Bronchial epithelial cell (primary cell): ENCODE measurements around the gene MAP3K9. TPM values are rescaled to one million over a fixed set of nuclear protein-coding genes. Genes with fewer than 3 reads are reported as not detected.
A peak's percentile ranks its signal among the peaks of the same experiment; 100 is the strongest.

Experiments used
- DNase-seq: peaks from one replicate; pipeline ENCODE4 v3.0.0-alpha.2; 2010; ENCODE audit warnings: low read depth
- FAIRE-seq: peaks from 2 replicates; lab custom pipeline; 2011; peaks lifted over from hg19 to GRCh38; lab: Jason Lieb, UNC
- H3K27me3 ChIP-seq: 2 replicates; pipeline ENCODE4 v1.5.1; 2011; ENCODE audit warnings: low read length; ENCODE audit not compliant: control insufficient read depth, insufficient read depth
- H3K36me3 ChIP-seq: 2 replicates; pipeline ENCODE4 v1.5.1; 2011; ENCODE audit warnings: low read length; ENCODE audit not compliant: control insufficient read depth, insufficient read depth
- H3K4me3 ChIP-seq: 2 replicates; pipeline ENCODE4 v1.5.1; 2011; ENCODE audit warnings: mild to moderate bottlenecking, low read depth, low read length, control low read depth
- CTCF ChIP-seq: IDR thresholded peaks from 2 replicates; pipeline ENCODE4 v1.5.1; 2011; ENCODE audit warnings: mild to moderate bottlenecking, moderate library complexity, low read length, control low read depth, inconsistent platforms; ENCODE audit not compliant: insufficient read depth, severe bottlenecking
- total RNA-seq: library from RNA; depleted of rRNA; stranded (reverse); fragments of >200 nt; gene quantifications from 2 replicates; pipeline ENCODE4 v1.2.1, GENCODE V29; 2014

Gene MAP3K9
- total RNA-seq, 1 donor from 2014 or later, result 11.6 TPM

DNA sequence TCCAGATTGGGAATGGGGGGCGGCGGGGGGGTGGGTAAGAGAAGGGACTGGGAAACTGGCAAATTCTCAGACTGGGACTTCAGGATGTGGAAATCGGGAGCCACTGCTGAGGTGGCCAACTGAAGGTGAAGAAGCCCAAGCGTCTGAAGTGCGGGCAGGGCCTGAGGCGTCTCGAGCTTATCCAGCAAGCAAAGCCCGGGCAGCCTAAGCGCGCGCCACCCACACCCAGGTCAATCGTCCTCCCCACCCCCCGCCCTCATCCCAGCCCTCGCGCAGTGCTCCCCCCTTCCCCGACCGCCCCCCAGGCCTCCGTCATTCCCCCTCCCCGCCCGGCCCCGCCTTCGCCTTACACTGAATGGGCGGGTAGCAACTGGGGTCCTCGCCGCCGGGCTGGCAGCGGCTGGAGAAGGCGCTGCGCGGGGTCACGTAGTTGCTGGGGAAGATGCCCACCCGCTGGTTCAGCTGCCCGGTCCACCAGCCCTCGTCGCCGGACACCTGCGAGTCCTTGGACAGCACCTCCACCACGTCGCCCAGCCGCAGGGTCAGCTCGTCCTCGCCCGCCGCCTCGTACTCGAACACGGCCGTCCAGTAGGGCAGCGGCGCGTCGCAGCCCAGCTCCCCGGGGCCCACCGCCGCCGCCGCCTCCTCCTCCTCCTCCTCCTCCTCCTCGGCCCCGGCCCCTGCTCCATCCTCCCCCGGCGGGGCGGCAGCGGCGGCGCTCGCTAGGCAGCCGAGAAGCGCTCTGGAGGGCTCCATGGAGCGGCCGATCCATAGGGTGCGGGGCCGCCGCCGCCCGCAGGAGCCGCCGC lies 693 bp downstream of the MAP3K9 start:
- Histone ChIP-seq H3K4me3 (peak overlapping the region; percentile 86), H3K27me3 (no peaks in the 10 kb centered on the region), H3K36me3 (peaks cover 4% of the 10 kb centered on the region)
- FAIRE-seq (no peak), DNase-seq (no peak)
- TF ChIP-seq CTCF, result no peak

GRCh38 chr14:70807898-70808415 lies 1.4 kb downstream of the MAP3K9 start:
- DNase-seq (peak; percentile 58), FAIRE-seq (no peak)
- TF ChIP-seq CTCF, result no peak
- H3K4me3 ChIP-seq, result peak overlapping the region; percentile 86
- H3K27me3 ChIP-seq, result no peaks in the 10 kb centered on the region
- H3K36me3 ChIP-seq, result peaks cover 4% of the 10 kb centered on the region

GRCh38 chr14:70804556-70805162 lies 4.7 kb downstream of the MAP3K9 start:
- Histone ChIP-seq H3K36me3 (peaks cover 11% of the 10 kb centered on the region), H3K4me3 (no peak overlapping the region), H3K27me3 (no peaks in the 10 kb centered on the region)
- FAIRE-seq (no peak), DNase-seq (no peak)
- TF ChIP-seq CTCF, result no peak

- Histone ChIP-seq H3K36me3 (peaks cover 13% of the 10 kb centered on the region), H3K27me3 (no peaks in the 10 kb centered on the region), H3K4me3 (no peak overlapping the region)
- FAIRE-seq (no peak), DNase-seq (no peak)
- TF ChIP-seq CTCF, result no peak
These were observed 5.7 kb downstream of the MAP3K9 start for GRCh38 chr14:70803321-70804310.

GRCh38 chr14:70802379-70802778 lies 6.9 kb downstream of the MAP3K9 start:
- no peak for TF ChIP-seq CTCF
- Histone ChIP-seq H3K4me3 (no peak overlapping the region), H3K36me3 (peaks cover 16% of the 10 kb centered on the region), H3K27me3 (no peaks in the 10 kb centered on the region)
- no peak for DNase-seq
- no peak for FAIRE-seq
